GM20000 (cell line): ENCODE results near the gene PPL.

ENCODE experiments used
- DNase-seq: peaks from one replicate; pipeline ENCODE4 v3.0.0; 2012; ENCODE audit warnings: low spot score
- CTCF ChIP-seq: IDR thresholded peaks from 2 replicates; pipeline ENCODE4 v1.5.1; 2012; ENCODE audit warnings: mild to moderate bottlenecking, control low read depth; ENCODE audit errors: extremely low read depth, missing control alignments

Gene PPL

GRCh38 chr16:4882633-4883285 lies 54.2 kb downstream of the PPL start:
- no peak for DNase-seq
- no peak for TF ChIP-seq CTCF

GRCh38 chr16:4882000-4882632 lies 54.8 kb downstream of the PPL start:
- DNase-seq, result no peak
- no peak for TF ChIP-seq CTCF

GRCh38 chr16:4880006-4880580 lies 56.9 kb downstream of the PPL start:
- no peak for DNase-seq
- TF ChIP-seq CTCF, result no peak

- TF ChIP-seq CTCF, result no peak
These were observed 57.9 kb downstream of the PPL start for GRCh38 chr16:4879049-4879448.

GRCh38 chr16:4877380-4877685 lies 59.6 kb downstream of the PPL start:
- no peak for TF ChIP-seq CTCF
- no peak for DNase-seq

More at GRCh38 chr16:4879049-4879448, 57.9 kb downstream of the PPL start:
- no peak for DNase-seq

- no peak for DNase-seq
- no peak for TF ChIP-seq CTCF
These were observed 60.1 kb downstream of the PPL start for GRCh38 chr16:4876646-4877379.

- no peak for TF ChIP-seq CTCF
- DNase-seq, result no peak
These were observed 62.3 kb downstream of the PPL start for GRCh38 chr16:4874666-4875065.
